Stromal cell of bone marrow (primary cell): ENCODE data around the gene TBC1D10B.
"Not testable (repeated sequence)": the region's sequence is repeated elsewhere in the genome, so short reads cannot be mapped to it uniquely, and the experiment has no call there.

Experiments
- DNase-seq: peaks from one replicate; pipeline ENCODE4 v3.0.0-alpha.2; 2012; ENCODE audit warnings: low read depth

TBC1D10B gene

GRCh38 chr16:30324220-30324619 is 46.1 kb downstream of the TBC1D10B start:
- DNase-seq: not testable (repeated sequence)

DNA sequence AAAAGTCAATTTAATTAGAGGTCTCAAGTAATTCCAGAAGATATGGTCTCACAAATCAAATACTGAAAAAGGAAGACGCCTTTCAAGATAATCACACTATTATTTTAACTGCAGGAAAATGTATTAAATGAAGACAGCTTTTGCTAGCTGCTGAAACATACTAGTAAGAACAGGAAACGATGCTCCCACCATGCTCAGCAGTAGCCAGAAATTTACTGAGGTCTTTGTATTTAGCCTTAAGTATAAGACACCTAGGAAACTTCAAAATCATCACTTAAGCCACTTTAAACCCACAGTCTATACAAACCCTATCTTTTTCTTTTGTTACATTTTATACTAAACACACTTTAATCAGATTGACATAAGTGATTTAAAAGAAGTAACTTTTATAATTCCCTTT is 51.6 kb downstream of the TBC1D10B start:
- not testable (repeated sequence) for DNase-seq

GRCh38 chr16:30310937-30311336 is 59.4 kb downstream of the TBC1D10B start:
- DNase-seq: not testable (repeated sequence)

DNA sequence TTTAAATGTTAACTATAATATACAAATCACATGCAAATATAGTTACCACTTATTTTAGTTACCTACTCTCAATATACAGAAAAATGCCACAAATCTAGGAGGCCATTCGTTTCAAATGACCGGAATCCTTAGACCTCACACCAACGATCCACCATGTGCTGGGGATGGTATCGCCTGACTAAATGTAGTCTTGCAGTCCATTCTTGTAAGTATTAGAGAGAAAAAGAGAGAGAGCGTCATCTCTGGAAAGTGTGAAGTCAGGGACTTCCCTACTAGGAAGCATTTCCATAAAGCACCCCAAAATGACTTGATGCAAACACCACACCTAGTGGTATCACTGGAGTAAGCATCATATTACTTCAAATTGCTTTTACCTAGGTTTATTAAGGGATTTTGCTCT is 61.0 kb downstream of the TBC1D10B start:
- DNase-seq: not testable (repeated sequence)
